HEK293 (cell line): Measurements from ENCODE around the gene MED6.

ENCODE experiments used
- CTCF ChIA-PET: fragments of 350-600 bp; formaldehyde crosslinking; extraction: SDS; loops from one replicate; lab custom pipeline; 2021; ENCODE audit warnings: antibody characterized with exemption; lab: Yijun Ruan, JAX
- POLR2A ChIA-PET: fragments of 300-600 bp; formaldehyde crosslinking; extraction: SDS; loops from one replicate; lab custom pipeline; 2020; ENCODE audit warnings: antibody characterized with exemption, inconsistent platforms; lab: Yijun Ruan, JAX
- H3K27ac ChIP-seq: fragments of 200-500 bp; sonication (Bioruptor generic); 2 replicates; pipeline ENCODE4 v1.5.1; 2014; ENCODE audit warnings: low read depth, low read length, control low read depth, inconsistent platforms; ENCODE audit errors: extremely low read depth
- H3K36me3 ChIP-seq, 2 experiments: fragments of 200-500 bp in 1 of 2; sonication (Bioruptor generic) in 1 of 2; 1 replicate in 1 of 2; 2 replicates in 1 of 2; pipeline ENCODE4 v1.5.1; 2014 to 2017; ENCODE audit warnings: inconsistent platforms in 2 of 2, low read length in 2 of 2; ENCODE audit not compliant: control insufficient read depth in 2 of 2, insufficient read depth in 1 of 2
- H3K4me1 ChIP-seq: fragments of 200-500 bp; sonication (Bioruptor generic); 2 replicates; pipeline ENCODE4 v1.5.1; 2014; ENCODE audit warnings: mild to moderate bottlenecking, low read length, inconsistent platforms; ENCODE audit not compliant: control insufficient read depth, insufficient read depth
- H3K4me3 ChIP-seq: 2 replicates; pipeline ENCODE4 v1.5.1; 2011; ENCODE audit warnings: low read depth, mild to moderate bottlenecking, control low read depth, low read length, moderate library complexity
- H3K9me3 ChIP-seq: fragments of 200-500 bp; sonication (Bioruptor generic); 2 replicates; pipeline ENCODE4 v1.5.1; 2014; ENCODE audit warnings: low read depth, low read length, inconsistent platforms; ENCODE audit not compliant: control insufficient read depth, insufficient read depth
- ELK4 ChIP-seq: IDR thresholded peaks from 2 replicates; pipeline ENCODE4 v1.6.1; 2011; ENCODE audit warnings: mild to moderate bottlenecking, low read depth, low read length, borderline replicate concordance
- GLI2 ChIP-seq: fragments of 450-650 bp; formaldehyde crosslinking; IDR thresholded peaks from 2 replicates; pipeline ENCODE4; 2017; ENCODE audit warnings: missing biosample characterization, missing genetic modification characterization, low read depth, borderline replicate concordance
- IKZF3 ChIP-seq: fragments of 450-650 bp; IDR thresholded peaks from 2 replicates; pipeline ENCODE4 v1.5.0; 2018; ENCODE audit warnings: missing biosample characterization, mild to moderate bottlenecking, missing genetic modification characterization, moderate library complexity
- KLF16 ChIP-seq: fragments of 450-650 bp; formaldehyde crosslinking; IDR thresholded peaks from 2 replicates; pipeline ENCODE4 v1.5.1; 2017; ENCODE audit warnings: missing biosample characterization, missing genetic modification characterization
- KLF17 ChIP-seq: fragments of 450-650 bp; formaldehyde crosslinking; IDR thresholded peaks from 2 replicates; pipeline ENCODE4 v1.5.1; 2016; ENCODE audit warnings: missing biosample characterization, missing genetic modification characterization
- OSR2 ChIP-seq: fragments of 450-650 bp; formaldehyde crosslinking; IDR thresholded peaks from 2 replicates; pipeline ENCODE4 v1.5.1; 2016; ENCODE audit warnings: missing biosample characterization, missing genetic modification characterization
- ZBTB44 ChIP-seq: fragments of 450-650 bp; IDR thresholded peaks from 2 replicates; pipeline ENCODE4 v1.5.1; 2018; ENCODE audit warnings: missing biosample characterization, mild to moderate bottlenecking, missing genetic modification characterization
- ZNF175 ChIP-seq: fragments of 450-650 bp; formaldehyde crosslinking; IDR thresholded peaks from 2 replicates; pipeline ENCODE4 v1.5.1; 2016; ENCODE audit warnings: missing biosample characterization, missing genetic modification characterization
- ZNF23 ChIP-seq: fragments of 450-650 bp; formaldehyde crosslinking; IDR thresholded peaks from 2 replicates; pipeline ENCODE4 v1.5.1; 2016; ENCODE audit warnings: missing biosample characterization, missing genetic modification characterization, borderline replicate concordance
- ZNF266 ChIP-seq: fragments of 450-650 bp; formaldehyde crosslinking; IDR thresholded peaks from 2 replicates; pipeline ENCODE4 v1.5.1; 2016; ENCODE audit warnings: missing biosample characterization, missing genetic modification characterization, low read depth
- ZNF354C ChIP-seq: fragments of 450-650 bp; formaldehyde crosslinking; IDR thresholded peaks from 2 replicates; pipeline ENCODE4 v1.5.1; 2016; ENCODE audit warnings: missing biosample characterization, missing genetic modification characterization, low read depth, borderline replicate concordance
- ZNF449 ChIP-seq: fragments of 450-650 bp; formaldehyde crosslinking; IDR thresholded peaks from 2 replicates; pipeline ENCODE4 v1.5.1; 2017; ENCODE audit warnings: missing biosample characterization, mild to moderate bottlenecking, missing genetic modification characterization, moderate library complexity
- ZNF529 ChIP-seq: fragments of 450-650 bp; formaldehyde crosslinking; IDR thresholded peaks from 2 replicates; pipeline ENCODE4 v1.5.1; 2017; ENCODE audit warnings: missing genetic modification characterization, missing biosample characterization; ENCODE audit not compliant: insufficient replicate concordance
- ZNF624 ChIP-seq: fragments of 450-650 bp; formaldehyde crosslinking; IDR thresholded peaks from 2 replicates; pipeline ENCODE4 v1.5.1; 2017; ENCODE audit warnings: missing biosample characterization, missing genetic modification characterization
- ZNF639 ChIP-seq: fragments of 450-650 bp; formaldehyde crosslinking; IDR thresholded peaks from 2 replicates; pipeline ENCODE4 v1.5.1; 2016; ENCODE audit warnings: missing biosample characterization, missing genetic modification characterization
- ZNF654 ChIP-seq: fragments of 450-650 bp; formaldehyde crosslinking; IDR thresholded peaks from 2 replicates; pipeline ENCODE4 v1.5.1; 2016; ENCODE audit warnings: low read depth, missing biosample characterization, missing genetic modification characterization
- ZNF677 ChIP-seq: fragments of 450-650 bp; IDR thresholded peaks from 2 replicates; pipeline ENCODE4 v1.5.0; 2018; ENCODE audit warnings: missing biosample characterization, mild to moderate bottlenecking, missing genetic modification characterization, moderate library complexity
- ZNF830 ChIP-seq: fragments of 450-650 bp; IDR thresholded peaks from 2 replicates; pipeline ENCODE4 v1.5.0; 2018; ENCODE audit warnings: missing biosample characterization, missing genetic modification characterization, low read depth, mild to moderate bottlenecking, moderate library complexity
- ZSCAN30 ChIP-seq: fragments of 450-650 bp; IDR thresholded peaks from 2 replicates; pipeline ENCODE4 v1.5.1; 2018; ENCODE audit warnings: missing biosample characterization, mild to moderate bottlenecking, missing genetic modification characterization, moderate library complexity

MED6 gene

GRCh38 chr14:70594461-70594860 lies 6.0 kb downstream of the MED6 start:
- Histone ChIP-seq H3K36me3 (peaks cover 35 to 81% of the 10 kb centered on the region in 2 experiments), H3K4me3 (no peak overlapping the region), H3K9me3 (no peaks in the 10 kb centered on the region), H3K27ac (no peak overlapping the region), H3K4me1 (peaks cover 3% of the 10 kb centered on the region; the same call in 1 of the 2 replicates)
- POLR2A ChIA-PET, result no interaction called here
- CTCF ChIA-PET, result interaction anchor here (1.1 kb wide), 1 partner anchor 119 kb away, joined by 4 read pairs; no protein-coding TSS in a partner anchor
- no peak for TF ChIP-seq KLF17
- no peak for TF ChIP-seq ZSCAN30 (tag by site-specific recombination)
- no peak for TF ChIP-seq ZNF624 (tag by site-specific recombination)
- TF ChIP-seq ZNF23, result no peak
- no peak for TF ChIP-seq OSR2 (tag by site-specific recombination)
- no peak for TF ChIP-seq ZNF266

GRCh38 chr14:70585231-70585630 lies 15.2 kb downstream of the MED6 start:
- H3K9me3 ChIP-seq, result no peaks in the 10 kb centered on the region
- ChIA-PET POLR2A (no interaction called here), CTCF (no interaction called here)
- no peak overlapping the region for H3K27ac ChIP-seq
- TF ChIP-seq OSR2 (tag by site-specific recombination), result no peak
- no peak for TF ChIP-seq GLI2 (tag by site-specific recombination)
- TF ChIP-seq ZNF654 (tag by site-specific recombination), result peak; percentile 26; the same call in 1 of the 2 replicates
- no peak overlapping the region for H3K4me3 ChIP-seq
- H3K36me3 ChIP-seq, result peaks cover 80 to 95% of the 10 kb centered on the region in 2 experiments
- H3K4me1 ChIP-seq, result no peaks in the 10 kb centered on the region

- no peaks in the 10 kb centered on the region for H3K9me3 ChIP-seq
- ChIA-PET POLR2A (no interaction called here), CTCF (no interaction called here)
- peaks cover 29 to 38% of the 10 kb centered on the region in 2 experiments for H3K36me3 ChIP-seq
- H3K4me3 ChIP-seq, result no peak overlapping the region
- no peaks in the 10 kb centered on the region for H3K4me1 ChIP-seq
- TF ChIP-seq KLF16 (tag by site-specific recombination) (no peak), ELK4 (no peak), ZBTB44 (tag by site-specific recombination) (no peak), ZNF175 (tag by site-specific recombination) (no peak), ZNF677 (tag by site-specific recombination) (no peak), IKZF3 (tag by site-specific recombination) (no peak), ZNF830 (no peak), ZNF529 (tag by site-specific recombination) (no peak), ZNF639 (tag by site-specific recombination) (no peak), ZNF449 (tag by site-specific recombination) (no peak), ZNF354C (tag by site-specific recombination) (no peak)
- H3K27ac ChIP-seq, result no peak overlapping the region
Measured at GRCh38 chr14:70576891-70577290, 23.6 kb downstream of the MED6 start.
